Breast epithelium (tissue), 4 donors: Measurements from ENCODE around the gene NMBR. TPM values are rescaled to one million over a fixed set of nuclear protein-coding genes. Genes with fewer than 3 reads are reported as not detected.

Experiments
- DNase-seq, 2 donors: peaks; one replicate each; pipeline ENCODE4 v3.0.0-alpha.2; 2019; ENCODE audit warnings: low spot score in 2 of 2
- H3K27ac ChIP-seq, 2 donors: fragments of 200-600 bp; sonication (generic) in 1 of 2; one replicate each; pipeline ENCODE4 v1.5.1; 2016 to 2019; ENCODE audit warnings: mild to moderate bottlenecking in 1 of 2
- H3K27me3 ChIP-seq, 2 donors: fragments of 200-600 bp; sonication (generic) in 1 of 2; one replicate each; pipeline versions ENCODE4 v1.5.1 to v1.6.0; 2017 to 2019; ENCODE audit warnings: control low read depth in 1 of 2, mild to moderate bottlenecking in 1 of 2
- H3K36me3 ChIP-seq: fragments of 200-600 bp; one replicate; pipeline ENCODE4 v1.5.1; 2019
- H3K4me1 ChIP-seq, 2 donors: fragments of 200-600 bp; sonication (generic); one replicate each; pipeline ENCODE4 v1.5.1; 2016 to 2019; ENCODE audit warnings: control low read depth in 1 of 2
- H3K4me3 ChIP-seq, 3 donors: fragments of 200-600 bp; sonication (generic); 1 replicate in 2 of 3; 2 replicates in 1 of 3; pipeline ENCODE4 v1.5.1; 2016 to 2019; ENCODE audit warnings: mild to moderate bottlenecking in 3 of 3, moderate library complexity in 2 of 3
- H3K9me3 ChIP-seq, 2 donors: fragments of 200-600 bp; sonication (generic) in 1 of 2; one replicate each; pipeline ENCODE4 v1.5.1; 2016 to 2019; ENCODE audit warnings: control low read depth in 1 of 2
- POLR2A ChIP-seq: fragments of 450-650 bp; IDR thresholded peaks from one replicate; pipeline ENCODE4 v1.6.1; 2016; ENCODE audit warnings: antibody characterized with exemption, mild to moderate bottlenecking, moderate library complexity
- POLR2AphosphoS5 ChIP-seq, 3 donors: sonication (generic); formaldehyde crosslinking; IDR thresholded peaks; one replicate each; pipeline ENCODE4 v1.6.1; 2017; ENCODE audit warnings: antibody characterized with exemption in 3 of 3
- intact Hi-C: fragments of 100-400 bp; cut with DNase I; formaldehyde crosslinking; loops from one replicate; pipeline ENCODE4 v1.15.1; 2023; ENCODE audit warnings: low total_unique reads
- total RNA-seq, 3 donors: library from RNA; depleted of rRNA; stranded (reverse); fragments of >200 nt; gene quantifications; one replicate each; pipeline ENCODE4 v1.1.0, GENCODE V29; 2016
- TF ChIP-seq, protein P1 (sequence below), 3 donors: fragments of 450-650 bp; IDR thresholded peaks; one replicate each; pipeline ENCODE4 v1.5.1; 2016 to 2017; ENCODE audit warnings: antibody characterized with exemption in 3 of 3, mild to moderate bottlenecking in 3 of 3, moderate library complexity in 3 of 3

Gene NMBR
- total RNA-seq, 3 donors from 2014 or later = 0.29 TPM; not detected in 2

DNA sequence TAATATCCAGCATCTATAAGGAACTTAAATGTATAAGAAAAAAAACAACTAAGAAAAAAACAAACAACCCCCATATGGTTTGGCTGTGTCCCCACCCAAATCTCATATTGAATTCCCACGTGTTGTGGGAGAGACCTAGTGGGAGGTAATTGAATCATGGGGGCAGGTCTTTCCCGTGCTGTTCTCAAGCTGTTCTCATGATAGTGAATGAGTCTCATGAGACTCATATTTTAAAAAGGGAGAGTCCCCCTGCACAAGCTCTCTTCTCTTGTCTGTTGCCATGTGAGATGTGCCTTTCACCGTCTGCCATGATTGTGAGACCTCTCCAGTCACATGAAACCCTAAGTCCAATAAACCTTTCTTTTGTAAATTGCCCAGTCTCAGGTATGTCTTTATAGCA is 119.8 kb downstream of the NMBR start:
- no peaks in the 10 kb centered on the region for H3K9me3 ChIP-seq

DNA sequence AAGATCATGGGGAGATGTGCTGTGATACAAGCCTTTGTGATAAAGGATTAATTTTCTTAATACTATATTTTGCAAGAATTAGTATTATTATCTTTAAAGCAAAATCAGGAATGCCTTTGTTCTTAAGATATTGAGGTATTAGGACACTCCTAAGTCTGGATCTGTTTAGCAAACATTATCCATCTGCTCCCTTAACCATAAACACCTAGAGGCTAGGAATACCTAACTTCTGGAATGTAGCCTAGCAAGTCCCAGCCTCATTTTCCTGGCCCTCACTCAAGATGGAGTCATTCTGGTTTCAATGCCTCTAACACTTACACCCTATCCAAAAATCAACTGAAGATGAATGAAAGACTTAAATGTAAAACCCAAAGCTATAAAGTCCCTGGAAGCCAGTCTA is 120.5 kb downstream of the NMBR start:
- intact Hi-C loops = no loop called here
- Histone ChIP-seq H3K36me3 (no peaks in the 10 kb centered on the region), H3K27me3 (no peaks in the 10 kb centered on the region), H3K27ac (no peak overlapping the region), H3K4me1 (no peaks in the 10 kb centered on the region), H3K9me3 (no peaks in the 10 kb centered on the region), H3K4me3 (no peak overlapping the region)
- TF ChIP-seq POLR2A = no peak
- TF ChIP-seq, protein P1, sequence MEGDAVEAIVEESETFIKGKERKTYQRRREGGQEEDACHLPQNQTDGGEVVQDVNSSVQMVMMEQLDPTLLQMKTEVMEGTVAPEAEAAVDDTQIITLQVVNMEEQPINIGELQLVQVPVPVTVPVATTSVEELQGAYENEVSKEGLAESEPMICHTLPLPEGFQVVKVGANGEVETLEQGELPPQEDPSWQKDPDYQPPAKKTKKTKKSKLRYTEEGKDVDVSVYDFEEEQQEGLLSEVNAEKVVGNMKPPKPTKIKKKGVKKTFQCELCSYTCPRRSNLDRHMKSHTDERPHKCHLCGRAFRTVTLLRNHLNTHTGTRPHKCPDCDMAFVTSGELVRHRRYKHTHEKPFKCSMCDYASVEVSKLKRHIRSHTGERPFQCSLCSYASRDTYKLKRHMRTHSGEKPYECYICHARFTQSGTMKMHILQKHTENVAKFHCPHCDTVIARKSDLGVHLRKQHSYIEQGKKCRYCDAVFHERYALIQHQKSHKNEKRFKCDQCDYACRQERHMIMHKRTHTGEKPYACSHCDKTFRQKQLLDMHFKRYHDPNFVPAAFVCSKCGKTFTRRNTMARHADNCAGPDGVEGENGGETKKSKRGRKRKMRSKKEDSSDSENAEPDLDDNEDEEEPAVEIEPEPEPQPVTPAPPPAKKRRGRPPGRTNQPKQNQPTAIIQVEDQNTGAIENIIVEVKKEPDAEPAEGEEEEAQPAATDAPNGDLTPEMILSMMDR (IDR thresholded peaks at IDR 0.05) = no peak
- no peak for DNase-seq

More for the DNA sequence above, 119.8 kb downstream of the NMBR start:
- no peaks in the 10 kb centered on the region for H3K36me3 ChIP-seq
- no peak for DNase-seq
- H3K4me3 ChIP-seq = no peak overlapping the region
- H3K27me3 ChIP-seq = no peaks in the 10 kb centered on the region
- no peak for TF ChIP-seq POLR2A
- TF ChIP-seq POLR2AphosphoS5 (IDR thresholded peaks at IDR 0.05) = no peak
- TF ChIP-seq, protein P1 (IDR thresholded peaks at IDR 0.05) = no peak
- intact Hi-C loops = no loop called here
- H3K4me1 ChIP-seq = no peaks in the 10 kb centered on the region
- no peak overlapping the region for H3K27ac ChIP-seq

Other genes with a start within 250 kb of the NMBR start
- not detected for gene GJE1, start 14.2 kb downstream of the NMBR start, total RNA-seq
- 10 to 100 TPM; 31.8 to 58.8 (median 40.2) TPM for gene VTA1, start 141 bp upstream of the NMBR start, total RNA-seq
- gene ADGRG6, start 154.9 kb upstream of the NMBR start, total RNA-seq = 10 to 100 TPM in 2 of 3 donors, 1 to 10 TPM in 1; 8.2 to 29.6 (median 28.5) TPM